H9 (cell line): ENCODE measurements around the gene NR5A1. TPM values are rescaled to one million over a fixed set of nuclear protein-coding genes. Genes with fewer than 3 reads are reported as not detected.

Experiments used
- DNase-seq: peaks from one replicate; pipeline ENCODE4 v3.0.0-alpha.2; 2017
- H2AFZ ChIP-seq: one replicate; pipeline ENCODE4 v1.6.1; 2013; ENCODE audit warnings: mild to moderate bottlenecking, low read length, control low read depth, moderate library complexity
- H2AK5ac ChIP-seq: 2 replicates; pipeline ENCODE4 v1.6.1; 2013; ENCODE audit warnings: low read length, control low read depth, mixed read lengths; ENCODE audit not compliant: insufficient read length
- H2BK120ac ChIP-seq: one replicate; pipeline ENCODE4 v1.6.1; 2013; ENCODE audit warnings: low read depth, mild to moderate bottlenecking, low read length, control low read depth, inconsistent platforms; ENCODE audit not compliant: poor library complexity, severe bottlenecking
- H2BK12ac ChIP-seq: 2 replicates; pipeline ENCODE4 v1.6.1; 2013; ENCODE audit warnings: low read length, control low read depth, mixed read lengths, low read depth; ENCODE audit not compliant: insufficient read length
- H2BK15ac ChIP-seq: 2 replicates; pipeline ENCODE4 v1.6.1; 2013; ENCODE audit warnings: low read depth, low read length, control low read depth
- H2BK20ac ChIP-seq: one replicate; pipeline ENCODE4 v1.6.1; 2013; ENCODE audit warnings: low read depth, mild to moderate bottlenecking, low read length, control low read depth, inconsistent platforms; ENCODE audit not compliant: poor library complexity, severe bottlenecking
- H2BK5ac ChIP-seq: 2 replicates; pipeline ENCODE4 v1.6.1; 2013; ENCODE audit warnings: low read length, control low read depth, mixed read lengths; ENCODE audit not compliant: insufficient read length
- H3K14ac ChIP-seq: 2 replicates; pipeline ENCODE4 v1.6.1; 2013; ENCODE audit warnings: low read length, control low read depth; ENCODE audit not compliant: insufficient read depth
- H3K18ac ChIP-seq: 2 replicates; pipeline ENCODE4 v1.6.1; 2013; ENCODE audit warnings: low read depth, mild to moderate bottlenecking, mixed read lengths, low read length, control low read depth; ENCODE audit not compliant: insufficient read length
- H3K23ac ChIP-seq: 2 replicates; pipeline ENCODE4 v1.6.1; 2013; ENCODE audit warnings: low read length, control low read depth, mixed read lengths, low read depth; ENCODE audit not compliant: insufficient read length
- H3K23me2 ChIP-seq: 2 replicates; pipeline ENCODE4 v1.6.1; 2013; ENCODE audit warnings: low read depth, mild to moderate bottlenecking, mixed read lengths, low read length, control low read depth; ENCODE audit not compliant: insufficient read length, poor library complexity, severe bottlenecking
- H3K27ac ChIP-seq: 2 replicates; pipeline ENCODE4 v1.5.1; 2013; ENCODE audit warnings: low read length, control low read depth, mixed read lengths, low read depth; ENCODE audit not compliant: insufficient read length
- H3K27me3 ChIP-seq: 2 replicates; pipeline ENCODE4 v1.6.1; 2013; ENCODE audit warnings: low read length, control low read depth, inconsistent platforms; ENCODE audit not compliant: insufficient read depth
- H3K4ac ChIP-seq: 2 replicates; pipeline ENCODE4 v1.6.1; 2013; ENCODE audit warnings: low read depth, mild to moderate bottlenecking, control low read depth, inconsistent platforms, low read length, moderate library complexity
- H3K4me1 ChIP-seq: 2 replicates; pipeline ENCODE4 v1.6.1; 2013; ENCODE audit warnings: low read length, control low read depth, inconsistent platforms; ENCODE audit not compliant: insufficient read depth
- H3K4me2 ChIP-seq: 2 replicates; pipeline ENCODE4 v1.6.1; 2013; ENCODE audit warnings: low read length, control low read depth, mixed read lengths; ENCODE audit not compliant: insufficient read length, insufficient read depth
- H3K56ac ChIP-seq: 2 replicates; pipeline ENCODE4 v1.6.1; 2013; ENCODE audit warnings: low read depth, mild to moderate bottlenecking, mixed read lengths, low read length, control low read depth; ENCODE audit not compliant: insufficient read length
- H3K79me1 ChIP-seq: 2 replicates; pipeline ENCODE4 v1.6.1; 2013; ENCODE audit warnings: low read depth, mild to moderate bottlenecking, moderate library complexity, low read length, control low read depth, inconsistent platforms; ENCODE audit not compliant: insufficient read depth, poor library complexity, severe bottlenecking
- H3K79me2 ChIP-seq: 2 replicates; pipeline ENCODE4 v1.6.1; 2013; ENCODE audit warnings: low read length, control low read depth, inconsistent platforms; ENCODE audit not compliant: insufficient read depth
- H3K9ac ChIP-seq: 2 replicates; pipeline ENCODE4 v1.6.1; 2013; ENCODE audit warnings: low read length, control low read depth, mixed read lengths; ENCODE audit not compliant: insufficient read length; ENCODE audit errors: extremely low read depth
- H3K9me3 ChIP-seq: one replicate; pipeline ENCODE4 v1.6.1; 2013; ENCODE audit warnings: low read depth, low read length, inconsistent platforms; ENCODE audit not compliant: control insufficient read depth
- H3T11ph ChIP-seq: one replicate; pipeline ENCODE4 v1.6.1; 2013; ENCODE audit warnings: mild to moderate bottlenecking, low read length, control low read depth, inconsistent platforms
- H4K20me1 ChIP-seq: one replicate; pipeline ENCODE4 v1.6.1; 2013; ENCODE audit not compliant: control insufficient read depth, insufficient read length, insufficient read depth
- H4K5ac ChIP-seq: 2 replicates; pipeline ENCODE4 v1.6.1; 2013; ENCODE audit warnings: low read depth, mild to moderate bottlenecking, mixed read lengths, low read length, control low read depth; ENCODE audit not compliant: insufficient read length
- H4K8ac ChIP-seq: replicated peaks from 2 replicates; pipeline ENCODE4 v1.6.1; 2013; ENCODE audit warnings: low read length, control low read depth, mixed read lengths, low read depth; ENCODE audit not compliant: insufficient read length
- H4K91ac ChIP-seq: 2 replicates; pipeline ENCODE4 v1.6.1; 2013; ENCODE audit warnings: low read depth, mild to moderate bottlenecking, moderate library complexity, mixed read lengths, low read length, control low read depth; ENCODE audit not compliant: insufficient read length
- H3K27ac Mint-ChIP-seq, 3 experiments: 2 replicates in 2 of 3; 3 replicates in 1 of 3; pipeline ENCODE4 v1.8.0; 2020 to 2021; ENCODE audit warnings: mixed read lengths in 3 of 3, mild to moderate bottlenecking in 1 of 3, moderate library complexity in 1 of 3
- H3K27me3 Mint-ChIP-seq: 2 replicates; pipeline ENCODE4 v1.8.0; 2021; ENCODE audit warnings: low read depth, mild to moderate bottlenecking, moderate library complexity, mixed read lengths
- H3K36me3 Mint-ChIP-seq, 3 experiments: 2 replicates in 2 of 3; 3 replicates in 1 of 3; pipeline ENCODE4 v1.8.0; 2020 to 2021; ENCODE audit warnings: low read depth in 3 of 3, mixed read lengths in 3 of 3; ENCODE audit not compliant: insufficient read depth in 1 of 3
- H3K4me1 Mint-ChIP-seq, 2 experiments: 2 replicates each; pipeline ENCODE4 v1.8.0; 2020; ENCODE audit warnings: mixed read lengths in 2 of 2
- H3K4me3 Mint-ChIP-seq, 2 experiments: 2 replicates in 1 of 2; 3 replicates in 1 of 2; pipeline ENCODE4 v1.8.0; 2020 to 2021; ENCODE audit warnings: mild to moderate bottlenecking in 2 of 2, mixed read lengths in 2 of 2, moderate library complexity in 1 of 2
- H3K9me3 Mint-ChIP-seq, 2 experiments: 2 replicates in 1 of 2; 3 replicates in 1 of 2; pipeline ENCODE4 v1.8.0; 2020; ENCODE audit warnings: mild to moderate bottlenecking in 2 of 2, mixed read lengths in 2 of 2, moderate library complexity in 1 of 2
- WGBS: extraction: QIAGEN DNeasy Blood & Tissue Kit; methylation state at CpG from one replicate; pipeline ENCODE4 v1.1.7; 2013; ENCODE audit warnings: missing lambda C conversion rate, low lambda C conversion rate, mixed read lengths; ENCODE audit not compliant: insufficient read length; ENCODE audit errors: extremely low coverage; 5-methylcytosine and 5-hydroxymethylcytosine counted together
- total RNA-seq: library from RNA; stranded (reverse); gene quantifications from 2 replicates; pipeline ENCODE4 v1.2.1, GENCODE V29; 2021
- TF ChIP-seq, protein P1 (sequence below): fragments of 200-600 bp; sonication (generic); conservative IDR thresholded peaks from 3 replicates; pipeline ENCODE4 v1.8.0; 2021; ENCODE audit warnings: antibody characterized with exemption, mild to moderate bottlenecking

NR5A1 gene
- total RNA-seq, 1 experiment from 2014 or later: 0.37 TPM

DNA sequence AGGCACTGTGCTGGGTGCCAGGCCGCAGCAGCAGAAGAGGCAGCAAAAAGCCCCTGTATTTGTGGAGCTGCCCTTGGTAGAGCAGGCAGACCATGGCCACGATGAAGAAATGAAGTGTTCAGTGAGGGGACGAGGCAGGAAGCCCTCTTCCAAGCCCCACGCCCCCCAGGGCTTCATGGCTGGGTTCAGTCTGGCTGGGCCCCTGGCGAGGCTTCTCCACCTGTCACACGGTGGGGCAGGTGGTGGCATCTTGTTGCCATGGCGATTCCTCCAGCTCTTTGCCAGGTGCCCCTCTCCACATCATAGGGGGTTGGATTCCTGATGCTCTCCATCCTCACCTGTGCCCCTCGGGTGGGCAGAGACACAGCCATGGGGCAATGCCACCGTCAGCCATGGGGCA lies 35.4 kb downstream of the NR5A1 start:
- H2BK20ac ChIP-seq: no peak overlapping the region
- no peaks in the 10 kb centered on the region for H3K23me2 ChIP-seq
- H2BK5ac ChIP-seq: no peak overlapping the region
- no peak overlapping the region for H3K23ac ChIP-seq
- no peak overlapping the region for H3K18ac ChIP-seq
- no peak overlapping the region for H2BK12ac ChIP-seq
- Mint-ChIP-seq H3K4me1 (peaks cover 0 to 12% of the 10 kb centered on the region in 2 experiments; a peak in 2 of 4 replicates), H3K36me3 (no peaks in the 10 kb centered on the region), H3K27me3 (peaks cover 16% of the 10 kb centered on the region), H3K27ac (no peak overlapping the region), H3K9me3 (no peaks in the 10 kb centered on the region), H3K4me3 (no peak overlapping the region)
- H2BK15ac ChIP-seq: no peak overlapping the region
- no peak overlapping the region for H3K56ac ChIP-seq
- no peak overlapping the region for H4K5ac ChIP-seq
- no peak for DNase-seq
- no peak overlapping the region for H3K4me2 ChIP-seq
- no peak overlapping the region for H4K8ac ChIP-seq
- H3K27me3 ChIP-seq: no peaks in the 10 kb centered on the region
- H3T11ph ChIP-seq: no peak overlapping the region
- WGBS: no CpG with 5 or more reads among the region's 9 CpGs
- no peaks in the 10 kb centered on the region for H3K79me2 ChIP-seq
- H3K79me1 ChIP-seq: no peaks in the 10 kb centered on the region
- no peaks in the 10 kb centered on the region for H3K9me3 ChIP-seq
- no peak overlapping the region for H4K91ac ChIP-seq
- H2AFZ ChIP-seq: no peak overlapping the region
- no peak overlapping the region for H2AK5ac ChIP-seq
- H2BK120ac ChIP-seq: no peak overlapping the region
- no peak overlapping the region for H3K14ac ChIP-seq
- no peak overlapping the region for H3K4ac ChIP-seq
- TF ChIP-seq, protein P1, sequence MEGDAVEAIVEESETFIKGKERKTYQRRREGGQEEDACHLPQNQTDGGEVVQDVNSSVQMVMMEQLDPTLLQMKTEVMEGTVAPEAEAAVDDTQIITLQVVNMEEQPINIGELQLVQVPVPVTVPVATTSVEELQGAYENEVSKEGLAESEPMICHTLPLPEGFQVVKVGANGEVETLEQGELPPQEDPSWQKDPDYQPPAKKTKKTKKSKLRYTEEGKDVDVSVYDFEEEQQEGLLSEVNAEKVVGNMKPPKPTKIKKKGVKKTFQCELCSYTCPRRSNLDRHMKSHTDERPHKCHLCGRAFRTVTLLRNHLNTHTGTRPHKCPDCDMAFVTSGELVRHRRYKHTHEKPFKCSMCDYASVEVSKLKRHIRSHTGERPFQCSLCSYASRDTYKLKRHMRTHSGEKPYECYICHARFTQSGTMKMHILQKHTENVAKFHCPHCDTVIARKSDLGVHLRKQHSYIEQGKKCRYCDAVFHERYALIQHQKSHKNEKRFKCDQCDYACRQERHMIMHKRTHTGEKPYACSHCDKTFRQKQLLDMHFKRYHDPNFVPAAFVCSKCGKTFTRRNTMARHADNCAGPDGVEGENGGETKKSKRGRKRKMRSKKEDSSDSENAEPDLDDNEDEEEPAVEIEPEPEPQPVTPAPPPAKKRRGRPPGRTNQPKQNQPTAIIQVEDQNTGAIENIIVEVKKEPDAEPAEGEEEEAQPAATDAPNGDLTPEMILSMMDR: no peak
- H3K27ac ChIP-seq: no peak overlapping the region
- no peaks in the 10 kb centered on the region for H3K4me1 ChIP-seq
- no peak overlapping the region for H3K9ac ChIP-seq
- H4K20me1 ChIP-seq: no peaks in the 10 kb centered on the region
